ENCODE data around the gene VTI1A.

GRCh38 chr10:112666094-112666493 lies 219.1 kb downstream of the VTI1A start:
- TF ChIP-seq POLR2A (IDR thresholded peaks at IDR 0.05) = no peak
- TF ChIP-seq CTCF (IDR thresholded peaks at IDR 0.05) = no peak
